ENCODE measurements around the gene MYH11.
"Not testable (repeated sequence)": the region's sequence is repeated elsewhere in the genome, so short reads cannot be mapped to it uniquely, and the experiment has no call there.

Gene MYH11

GRCh38 chr16:15796885-15797284 lies 59.9 kb downstream of the MYH11 start:
- no peak for DNase-seq (ENCODE audit: low spot score)
- no peak for TF ChIP-seq CTCF (IDR thresholded peaks at IDR 0.05; ENCODE audit: borderline replicate concordance, control extremely low read depth, extremely low read depth, insufficient read depth, missing control alignments)
- in situ Hi-C loops (cut with MboI; ENCODE audit: low sequenced_read_pairs, unreplicated experiment): no loop called here

- no peak for DNase-seq (ENCODE audit: low spot score)
- in situ Hi-C loops (cut with MboI; ENCODE audit: low sequenced_read_pairs, unreplicated experiment): no loop called here
- TF ChIP-seq CTCF (IDR thresholded peaks at IDR 0.05; ENCODE audit: borderline replicate concordance, control extremely low read depth, extremely low read depth, insufficient read depth, missing control alignments): no peak
Measured at GRCh38 chr16:15795615-15796014, 61.2 kb downstream of the MYH11 start.

- in situ Hi-C loops (cut with MboI; ENCODE audit: low sequenced_read_pairs, unreplicated experiment): no loop called here
- DNase-seq (ENCODE audit: low spot score): no peak
- TF ChIP-seq CTCF (IDR thresholded peaks at IDR 0.05; ENCODE audit: borderline replicate concordance, control extremely low read depth, extremely low read depth, insufficient read depth, missing control alignments): no peak
Measured at GRCh38 chr16:15792563-15792971, 64.3 kb downstream of the MYH11 start.

- no peak for DNase-seq (ENCODE audit: low spot score)
- in situ Hi-C loops (cut with MboI; ENCODE audit: low sequenced_read_pairs, unreplicated experiment): no loop called here
- no peak for TF ChIP-seq CTCF (IDR thresholded peaks at IDR 0.05; ENCODE audit: borderline replicate concordance, control extremely low read depth, extremely low read depth, insufficient read depth, missing control alignments)
Measured at GRCh38 chr16:15790458-15790857, 66.4 kb downstream of the MYH11 start.

GRCh38 chr16:15789816-15790215 lies 67.0 kb downstream of the MYH11 start:
- DNase-seq (ENCODE audit: low spot score); in situ Hi-C loops (cut with MboI; ENCODE audit: low sequenced_read_pairs, unreplicated experiment): not testable (repeated sequence)

GRCh38 chr16:15788846-15789239 lies 68.0 kb downstream of the MYH11 start:
- in situ Hi-C loops (cut with MboI; ENCODE audit: low sequenced_read_pairs, unreplicated experiment): no loop called here
- TF ChIP-seq CTCF (IDR thresholded peaks at IDR 0.05; ENCODE audit: borderline replicate concordance, control extremely low read depth, extremely low read depth, insufficient read depth, missing control alignments): no peak
- DNase-seq (ENCODE audit: low spot score): no peak

GRCh38 chr16:15786501-15786900 lies 70.3 kb downstream of the MYH11 start:
- in situ Hi-C loops (cut with MboI; ENCODE audit: low sequenced_read_pairs, unreplicated experiment): no loop called here
- DNase-seq (ENCODE audit: low spot score): no peak
- TF ChIP-seq CTCF (IDR thresholded peaks at IDR 0.05; ENCODE audit: borderline replicate concordance, control extremely low read depth, extremely low read depth, insufficient read depth, missing control alignments): no peak

All from GM13976 (cell line).